Activated T-cell treated with anti-CD3 and anti-CD28 coated beads, Interleukin-2, amount 50 U/mL, for 4 hours (primary cell): ENCODE measurements around the gene CCDC158. TPM values are rescaled to one million over a fixed set of nuclear protein-coding genes. Genes with fewer than 3 reads are reported as not detected.
"Not testable (repeated sequence)": the region's sequence is repeated elsewhere in the genome, so short reads cannot be mapped to it uniquely, and the experiment has no call there.

ENCODE experiments used
- ATAC-seq, 2 donors: fragments of 200-7000 bp; cut with Tn5 transposase; one replicate each; pipeline ENCODE4 v1.10.0; 2021
- DNase-seq: peaks from one replicate; pipeline ENCODE4 v3.0.0-alpha.2; 2020
- H3K27me3 Mint-ChIP-seq: one replicate; pipeline ENCODE4 v1.8.0; 2021; ENCODE audit warnings: low read depth, mixed read lengths
- H3K36me3 Mint-ChIP-seq: one replicate; pipeline ENCODE4 v1.8.0; 2022; ENCODE audit warnings: mixed read lengths; ENCODE audit not compliant: insufficient read depth
- H3K4me1 Mint-ChIP-seq: one replicate; pipeline ENCODE4 v1.8.0; 2021; ENCODE audit warnings: low read depth, mixed read lengths
- H3K4me3 Mint-ChIP-seq: one replicate; pipeline ENCODE4 v1.8.0; 2021; ENCODE audit warnings: mild to moderate bottlenecking, moderate library complexity, mixed read lengths
- H3K9me3 Mint-ChIP-seq: one replicate; pipeline ENCODE4 v1.8.0; 2021; ENCODE audit warnings: mixed read lengths
- total RNA-seq, 3 donors: library from RNA; stranded (reverse); gene quantifications; one replicate each; pipeline ENCODE4 v1.2.1, GENCODE V29; 2021

Gene CCDC158
- not detected for total RNA-seq

DNA sequence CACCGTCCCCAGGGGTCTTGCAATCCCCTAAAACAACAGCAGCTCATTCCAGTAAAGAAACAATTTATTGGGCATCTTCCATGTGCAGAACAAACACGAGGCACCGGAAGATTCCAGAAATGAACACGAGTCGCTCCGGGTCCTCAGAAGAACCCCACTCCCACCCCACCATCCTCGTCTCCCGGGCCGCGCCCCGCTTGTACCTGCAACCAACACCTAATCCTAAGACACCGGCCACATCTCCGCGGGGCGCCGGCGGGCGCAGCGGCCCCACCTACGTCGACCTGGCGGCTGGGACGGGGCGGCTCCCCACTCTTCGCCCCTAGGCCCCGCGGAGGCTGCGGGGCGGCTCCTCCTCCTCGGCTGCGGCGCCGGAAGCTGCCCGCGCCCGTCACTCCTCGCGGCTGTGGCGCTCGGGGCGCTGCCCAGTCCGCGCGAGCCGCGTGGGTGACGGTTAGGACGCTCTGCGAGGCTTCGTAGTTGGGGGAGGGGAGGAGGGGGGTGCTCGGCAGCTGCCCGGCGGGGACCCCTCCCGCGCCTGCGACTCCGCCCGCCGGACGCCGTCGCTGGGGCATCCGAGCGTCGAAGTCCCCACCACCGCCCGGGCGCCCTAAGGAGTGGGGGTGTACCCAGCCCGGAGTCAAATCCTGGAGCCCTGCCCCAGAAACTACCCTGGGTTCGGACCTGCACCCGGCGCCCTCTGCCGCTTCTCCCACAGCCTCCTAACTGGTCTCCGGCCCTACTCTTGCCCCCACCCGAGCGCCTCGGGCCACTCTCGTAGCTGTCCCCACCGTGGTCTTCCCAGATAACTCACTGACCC, at the start of gene CCDC158:
CCDC158 (minus strand) TSS at position 380 of the 820 bp plus-strand sequence. CDS start 17,934 bp downstream, outside the sequence.
- Mint-ChIP-seq H3K27me3 (peaks cover 27% of the 10 kb centered on the region), H3K4me1 (peaks cover 6% of the 10 kb centered on the region), H3K4me3 (peak within 1 kb of the TSS; percentile 68), H3K9me3 (no peaks in the 10 kb centered on the region), H3K36me3 (no peaks in the 10 kb centered on the region)
- no peak for DNase-seq
- ATAC-seq: peak; percentile 76 to 77

DNA sequence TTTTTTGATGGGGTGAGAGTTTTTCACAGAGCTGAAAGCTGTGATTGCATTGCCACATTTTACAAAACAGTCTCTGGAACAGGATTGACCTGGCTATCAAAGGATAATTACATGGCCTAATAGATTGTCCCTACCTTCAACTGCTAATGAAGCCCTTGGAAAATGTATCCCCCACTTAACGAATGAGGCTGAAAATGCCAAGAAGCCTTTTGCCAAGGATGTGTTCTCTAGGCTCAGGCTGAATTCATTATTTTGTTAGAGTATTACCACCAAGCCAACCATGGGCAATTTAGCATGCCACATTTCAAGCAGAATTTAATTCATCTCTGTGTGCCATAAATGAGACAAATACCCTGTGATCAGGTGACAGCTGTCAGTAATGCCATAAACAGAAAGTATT, 49.6 kb upstream of the CCDC158 start:
- Mint-ChIP-seq H3K4me1 (no peaks in the 10 kb centered on the region), H3K36me3 (no peaks in the 10 kb centered on the region), H3K4me3 (no peak overlapping the region), H3K9me3 (no peaks in the 10 kb centered on the region), H3K27me3 (peaks cover 5% of the 10 kb centered on the region)
- ATAC-seq: no peak
- DNase-seq: no peak

- ATAC-seq (no peak), DNase-seq (no peak)
- Mint-ChIP-seq H3K9me3 (no peaks in the 10 kb centered on the region), H3K36me3 (no peaks in the 10 kb centered on the region), H3K4me1 (no peaks in the 10 kb centered on the region), H3K27me3 (peaks cover 3% of the 10 kb centered on the region), H3K4me3 (no peak overlapping the region)
Measured at GRCh38 chr4:76470064-76470463, 49.1 kb upstream of the CCDC158 start.

GRCh38 chr4:76463568-76463967, 42.6 kb upstream of the CCDC158 start:
- no peaks in the 10 kb centered on the region for H3K36me3 Mint-ChIP-seq
- H3K4me1 Mint-ChIP-seq: no peaks in the 10 kb centered on the region
- ATAC-seq (no peak), DNase-seq (no peak)
- H3K9me3 Mint-ChIP-seq: peaks cover 11% of the 10 kb centered on the region
- H3K4me3 Mint-ChIP-seq: no peak overlapping the region
- H3K27me3 Mint-ChIP-seq: no peaks in the 10 kb centered on the region

- DNase-seq (no peak), ATAC-seq (no peak)
- Mint-ChIP-seq H3K36me3 (no peaks in the 10 kb centered on the region), H3K4me1 (no peaks in the 10 kb centered on the region), H3K9me3 (peaks cover 8% of the 10 kb centered on the region), H3K27me3 (peaks cover 7% of the 10 kb centered on the region), H3K4me3 (no peak overlapping the region)
Measured at GRCh38 chr4:76459291-76459723, 38.4 kb upstream of the CCDC158 start.

GRCh38 chr4:76458825-76459224, 37.9 kb upstream of the CCDC158 start:
- Mint-ChIP-seq H3K27me3 (peaks cover 7% of the 10 kb centered on the region), H3K36me3 (no peaks in the 10 kb centered on the region), H3K4me3 (no peak overlapping the region), H3K4me1 (no peaks in the 10 kb centered on the region), H3K9me3 (peaks cover 8% of the 10 kb centered on the region)
- DNase-seq (no peak), ATAC-seq (no peak)

GRCh38 chr4:76458297-76458696, 37.4 kb upstream of the CCDC158 start:
- ATAC-seq (no peak), DNase-seq (no peak)
- Mint-ChIP-seq H3K36me3 (no peaks in the 10 kb centered on the region), H3K4me1 (no peaks in the 10 kb centered on the region), H3K9me3 (peaks cover 7% of the 10 kb centered on the region), H3K27me3 (peaks cover 7% of the 10 kb centered on the region), H3K4me3 (no peak overlapping the region)

DNA sequence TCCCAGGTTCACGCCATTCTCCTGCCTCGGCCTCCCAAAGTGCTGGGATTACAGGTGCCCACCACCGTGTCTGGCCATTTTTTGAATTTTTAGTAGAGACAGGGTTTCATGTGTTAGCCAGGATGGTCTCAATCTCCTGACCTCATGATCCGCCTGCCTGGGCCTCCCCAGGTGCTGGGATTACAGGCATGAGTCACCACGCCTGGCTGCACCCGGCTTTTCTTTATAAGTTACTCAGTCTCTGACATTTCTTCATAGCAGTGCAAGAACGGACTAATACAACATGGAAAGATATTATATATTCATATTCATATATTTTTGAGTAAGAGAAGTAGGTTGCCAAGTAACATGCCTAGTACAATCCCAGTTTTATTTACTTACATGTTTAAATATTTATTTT, 36.9 kb upstream of the CCDC158 start:
- H3K36me3 Mint-ChIP-seq: no peaks in the 10 kb centered on the region
- no peak overlapping the region for H3K4me3 Mint-ChIP-seq
- H3K27me3 Mint-ChIP-seq: peaks cover 7% of the 10 kb centered on the region
- peaks cover 3% of the 10 kb centered on the region for H3K9me3 Mint-ChIP-seq
- ATAC-seq (no peak), DNase-seq (no peak)
- H3K4me1 Mint-ChIP-seq: no peaks in the 10 kb centered on the region

DNA sequence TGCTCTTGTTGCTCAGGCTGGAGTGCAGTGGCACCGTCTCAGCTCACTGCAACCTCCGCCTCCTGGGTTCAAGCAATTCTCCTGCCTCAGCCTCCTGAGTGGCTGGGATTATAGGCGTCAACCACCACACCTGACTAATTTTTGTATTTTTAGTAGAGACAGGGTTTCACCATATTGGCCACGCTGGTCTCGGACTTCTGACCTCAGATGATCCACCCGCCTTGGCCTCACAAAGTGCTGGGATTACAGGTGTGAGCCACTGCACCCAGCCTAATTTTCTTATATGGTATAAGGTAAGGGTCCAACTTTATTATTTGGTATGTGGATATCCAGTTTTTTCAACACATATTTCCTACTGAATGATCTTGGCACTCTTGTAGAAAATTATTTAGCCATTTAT, 33.1 kb upstream of the CCDC158 start:
- H3K4me3 Mint-ChIP-seq, H3K36me3 Mint-ChIP-seq, H3K4me1 Mint-ChIP-seq, H3K9me3 Mint-ChIP-seq, ATAC-seq, DNase-seq: not testable (repeated sequence)
- H3K27me3 Mint-ChIP-seq: peaks cover 12% of the 10 kb centered on the region

DNA sequence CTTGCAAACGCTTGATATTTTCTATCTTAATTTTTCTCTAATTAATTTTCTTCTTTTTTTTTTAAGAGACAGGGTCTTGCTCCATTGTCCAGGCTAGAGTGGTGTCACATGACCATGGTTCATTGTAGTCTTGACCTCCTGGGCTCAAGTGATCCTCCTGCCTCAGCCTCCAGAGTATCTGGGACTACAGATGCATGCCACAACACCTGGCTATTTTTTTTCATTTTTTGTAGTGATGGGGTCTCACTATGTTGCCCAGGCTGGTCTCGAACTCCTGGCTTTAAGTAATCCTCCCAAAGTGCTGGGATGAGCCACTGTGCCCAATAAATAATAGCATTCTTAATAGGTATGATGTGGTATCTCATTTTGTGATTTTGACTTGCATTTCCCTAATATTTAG, 32.3 kb upstream of the CCDC158 start:
- no peaks in the 10 kb centered on the region for H3K36me3 Mint-ChIP-seq
- no peaks in the 10 kb centered on the region for H3K9me3 Mint-ChIP-seq
- peaks cover 12% of the 10 kb centered on the region for H3K27me3 Mint-ChIP-seq
- ATAC-seq (no peak), DNase-seq (no peak)
- H3K4me1 Mint-ChIP-seq: no peaks in the 10 kb centered on the region
- no peak overlapping the region for H3K4me3 Mint-ChIP-seq

DNA sequence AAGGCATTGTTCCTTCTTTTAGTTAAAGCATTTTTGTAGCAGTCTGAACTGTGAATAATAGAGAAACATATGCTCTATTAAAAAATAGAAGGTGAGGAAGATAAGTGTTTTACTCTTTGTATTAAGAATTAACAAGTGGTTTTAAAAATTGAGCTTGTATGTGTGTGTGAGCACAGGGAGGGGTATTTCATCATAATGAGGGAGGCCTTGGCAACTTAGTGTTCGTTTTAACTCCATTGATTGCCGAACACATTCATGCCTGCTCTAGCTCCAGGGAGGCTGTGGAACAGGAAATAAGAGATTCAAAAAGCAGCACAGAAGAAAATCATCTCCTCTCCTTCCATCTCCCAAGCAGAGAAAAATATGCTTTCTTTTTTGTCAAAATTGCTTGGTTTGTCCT, 28.9 kb upstream of the CCDC158 start:
- DNase-seq (no peak), ATAC-seq (no peak)
- Mint-ChIP-seq H3K4me3 (no peak overlapping the region), H3K27me3 (peaks cover 5% of the 10 kb centered on the region), H3K9me3 (no peaks in the 10 kb centered on the region), H3K4me1 (no peaks in the 10 kb centered on the region), H3K36me3 (no peaks in the 10 kb centered on the region)

DNA sequence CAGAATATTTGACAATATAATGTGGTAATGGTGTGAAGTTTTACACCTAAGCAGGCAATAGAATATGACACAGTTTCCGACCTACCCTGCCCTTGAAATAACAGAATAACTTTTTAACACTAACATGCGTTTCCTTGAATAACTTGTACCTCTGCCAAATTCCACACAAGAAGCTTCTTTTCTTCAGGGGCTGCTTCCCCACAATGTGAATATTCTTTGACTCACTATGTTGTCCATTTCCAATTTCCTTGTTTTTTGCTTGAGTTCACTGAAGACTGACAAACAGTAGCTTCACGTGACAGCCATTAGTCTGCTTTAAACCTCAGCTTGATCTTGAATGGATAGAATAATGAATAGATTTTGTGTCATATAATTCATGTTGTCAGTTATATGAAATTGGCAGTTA, 28.4 kb upstream of the CCDC158 start:
- no peaks in the 10 kb centered on the region for H3K4me1 Mint-ChIP-seq
- H3K4me3 Mint-ChIP-seq: no peak overlapping the region
- no peaks in the 10 kb centered on the region for H3K9me3 Mint-ChIP-seq
- no peak for ATAC-seq
- no peaks in the 10 kb centered on the region for H3K36me3 Mint-ChIP-seq
- H3K27me3 Mint-ChIP-seq: peaks cover 5% of the 10 kb centered on the region
- DNase-seq: no peak

GRCh38 chr4:76448211-76448610, 27.3 kb upstream of the CCDC158 start:
- no peaks in the 10 kb centered on the region for H3K9me3 Mint-ChIP-seq
- H3K36me3 Mint-ChIP-seq: no peaks in the 10 kb centered on the region
- no peak overlapping the region for H3K4me3 Mint-ChIP-seq
- DNase-seq (no peak), ATAC-seq (no peak)
- no peaks in the 10 kb centered on the region for H3K4me1 Mint-ChIP-seq
- H3K27me3 Mint-ChIP-seq: peaks cover 5% of the 10 kb centered on the region

DNA sequence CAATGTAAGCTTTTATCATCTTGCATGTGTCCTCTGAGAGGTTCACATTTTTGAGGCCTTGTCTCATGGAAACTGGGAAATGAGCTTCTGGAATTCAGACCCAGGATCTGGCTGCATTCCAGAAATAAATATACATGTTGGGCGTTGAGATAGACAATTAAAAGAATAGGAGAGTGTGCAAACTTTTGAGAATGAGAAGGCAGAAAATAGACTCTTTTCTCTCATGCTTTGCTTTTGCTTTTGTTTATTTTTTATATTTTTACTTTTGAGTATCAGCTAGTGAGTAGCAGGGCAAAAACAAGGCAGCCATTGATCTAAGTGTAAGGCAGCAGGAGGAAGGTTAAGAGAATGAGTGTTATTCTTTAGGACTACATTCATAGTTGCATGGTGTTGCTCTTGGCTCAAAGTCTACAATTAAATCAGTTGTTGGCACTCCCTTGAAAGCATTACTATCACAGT, 26.5 kb upstream of the CCDC158 start:
- no peak for DNase-seq
- no peak overlapping the region for H3K4me3 Mint-ChIP-seq
- no peak for ATAC-seq
- no peaks in the 10 kb centered on the region for H3K9me3 Mint-ChIP-seq
- peaks cover 5% of the 10 kb centered on the region for H3K27me3 Mint-ChIP-seq
- no peaks in the 10 kb centered on the region for H3K36me3 Mint-ChIP-seq
- H3K4me1 Mint-ChIP-seq: no peaks in the 10 kb centered on the region

GRCh38 chr4:76445911-76446310, 25.0 kb upstream of the CCDC158 start:
- Mint-ChIP-seq H3K4me3 (no peak overlapping the region), H3K27me3 (peaks cover 7% of the 10 kb centered on the region), H3K4me1 (no peaks in the 10 kb centered on the region), H3K9me3 (no peaks in the 10 kb centered on the region), H3K36me3 (no peaks in the 10 kb centered on the region)
- ATAC-seq: no peak
- DNase-seq: no peak
